Right lobe of liver (tissue), 6 donors: ENCODE results near the gene AHSA1. TPM values are rescaled to one million over a fixed set of nuclear protein-coding genes. Genes with fewer than 3 reads are reported as not detected.
A peak's percentile ranks its signal among the peaks of the same experiment; 100 is the strongest.

ENCODE experiments used
- ATAC-seq, 4 donors: fragments of 200-7000 bp; cut with Tn5 transposase; one replicate each; pipeline ENCODE4 v1.9.1; 2020; ENCODE audit warnings: mild to moderate bottlenecking in 4 of 4, moderate library complexity in 4 of 4
- DNase-seq, 3 donors: peaks; one replicate each; pipeline ENCODE4 v3.0.0-alpha.2; 2020
- H3K27ac ChIP-seq, 3 donors: fragments of 200-600 bp; one replicate each; pipeline ENCODE4 v1.8.0; 2022
- H3K27me3 ChIP-seq, 2 donors: fragments of 200-600 bp; one replicate each; pipeline ENCODE4 v1.8.0; 2022
- H3K36me3 ChIP-seq, 4 donors: fragments of 200-600 bp; sonication (generic) in 1 of 4; one replicate each; pipeline versions ENCODE4 v1.5.1 to v1.8.0; 2017 to 2022; ENCODE audit warnings: control low read depth in 1 of 4
- H3K4me1 ChIP-seq, 4 donors: fragments of 200-600 bp; sonication (generic) in 1 of 4; one replicate each; pipeline versions ENCODE4 v1.5.1 to v1.8.0; 2017 to 2022; ENCODE audit warnings: control low read depth in 1 of 4
- H3K4me3 ChIP-seq, 3 donors: fragments of 200-600 bp; one replicate each; pipeline ENCODE4 v1.8.0; 2022
- H3K9me3 ChIP-seq, 4 donors: fragments of 200-600 bp; sonication (generic) in 1 of 4; one replicate each; pipeline versions ENCODE4 v1.5.1 to v1.8.0; 2017 to 2022; ENCODE audit warnings: control low read depth in 1 of 4
- CTCF ChIP-seq, 4 donors: fragments of 200-600 bp in 3 of 4; fragments of 450-650 bp in 1 of 4; IDR thresholded peaks; one replicate each; pipeline versions ENCODE4 v1.5.1 to v1.8.0; 2016 to 2022; ENCODE audit warnings: antibody characterized with exemption in 4 of 4, mild to moderate bottlenecking in 2 of 4
- POLR2A ChIP-seq: fragments of 450-650 bp; IDR thresholded peaks from one replicate; pipeline ENCODE4 v1.6.1; 2017; ENCODE audit warnings: antibody characterized with exemption, mild to moderate bottlenecking
- WGBS: methylation state at CpG from one replicate; pipeline ENCODE4 v1.1.6; 2018; ENCODE audit warnings: low coverage, low lambda C conversion rate; ENCODE audit not compliant: insufficient coverage; ENCODE audit errors: missing lambda C conversion rate; 5-methylcytosine and 5-hydroxymethylcytosine counted together
- intact Hi-C, 2 donors: fragments of 100-400 bp; cut with DNase I; formaldehyde crosslinking; loops; one replicate each; pipeline versions ENCODE4 v1.11.2 to v1.14.1; 2022
- total RNA-seq, 6 experiments: library from RNA; depleted of rRNA in 2 of 6; stranded (reverse); fragments of >200 nt in 2 of 6; fragmentation: NEBNext Ultra II Directional in 3 of 6; extraction: Animal tissue kit (Norgen Biotek cat#: 25700) in 3 of 6; gene quantifications; one replicate each; pipeline versions ENCODE4 v1.1.0 to v1.2.4, GENCODE V29; 2016 to 2023
- donor health status: DM: no; HTN: yes; CAD: no.
- donor health status: DM: no; HTN: no; CAD: no.
- donor health status: DM: no; HTN: no; CAD: no.
- donor health status: DM: no; HTN: yes; CAD: no.
- donor health status: DM: no; HTN: yes; CAD: no.

Gene AHSA1
- total RNA-seq, 6 experiments from 2014 or later, result 40.6 to 114 (median 77.6) TPM

- ATAC-seq (no peak), DNase-seq (no peak)
- Histone ChIP-seq H3K4me3 (no peak overlapping the region), H3K9me3 (no peaks in the 10 kb centered on the region), H3K4me1 (no peaks in the 10 kb centered on the region), H3K27me3 (no peaks in the 10 kb centered on the region), H3K27ac (no peak overlapping the region), H3K36me3 (no peaks in the 10 kb centered on the region)
- WGBS, result 73% methylated on average over 4 of the region's 8 CpGs
- TF ChIP-seq CTCF (IDR thresholded peaks at IDR 0.05) (no peak), POLR2A (no peak)
- intact Hi-C loops, result no loop called here
These were observed 32.6 kb downstream of the AHSA1 start for GRCh38 chr14:77490347-77490986.

GRCh38 chr14:77491056-77491455, 33.2 kb downstream of the AHSA1 start:
- no CpG with 5 or more reads among the region's 5 CpGs for WGBS
- intact Hi-C loops, result no loop called here
- Histone ChIP-seq H3K4me3 (no peak overlapping the region), H3K36me3 (no peaks in the 10 kb centered on the region), H3K27me3 (no peaks in the 10 kb centered on the region), H3K27ac (no peak overlapping the region), H3K4me1 (no peaks in the 10 kb centered on the region), H3K9me3 (no peaks in the 10 kb centered on the region)
- TF ChIP-seq CTCF (IDR thresholded peaks at IDR 0.05), result no peak
- TF ChIP-seq POLR2A, result no peak
- no peak for DNase-seq
- no peak for ATAC-seq

- ATAC-seq (no peak), DNase-seq (no peak)
- WGBS, result 83% methylated on average over 7 of the region's 7 CpGs
- intact Hi-C loops, result no loop called here
- no peak overlapping the region for H3K27ac ChIP-seq
- H3K9me3 ChIP-seq, result no peaks in the 10 kb centered on the region
- no peaks in the 10 kb centered on the region for H3K27me3 ChIP-seq
- no peaks in the 10 kb centered on the region for H3K36me3 ChIP-seq
- no peak overlapping the region for H3K4me3 ChIP-seq
- TF ChIP-seq CTCF (IDR thresholded peaks at IDR 0.05) (no peak), POLR2A (no peak)
- peaks cover 0 to 8% (median 0%) of the 10 kb centered on the region in 4 donors for H3K4me1 ChIP-seq
These were observed 37.4 kb downstream of the AHSA1 start for GRCh38 chr14:77495334-77495733.

- WGBS, result no CpG with 5 or more reads among the region's 104 CpGs
- H3K4me3 ChIP-seq, result peak within 1 kb of the TSS; percentile 31 to 42 (median 32)
These were observed 40.5 kb downstream of the AHSA1 start, which contains the start of gene ISM2 for GRCh38 chr14:77498120-77498979. Gene ISM2, minus strand, starts transcription at chr14:77498816. Its CDS starts 23 bp downstream, at chr14:77498793.

More at GRCh38 chr14:77498120-77498979, 40.5 kb downstream of the AHSA1 start, which contains the start of gene ISM2:
- peak; percentile 57 to 79 (median 75) for ATAC-seq
- Histone ChIP-seq H3K4me1 (peaks cover 0 to 8% (median 0%) of the 10 kb centered on the region in 4 donors), H3K27me3 (no peaks in the 10 kb centered on the region), H3K36me3 (no peaks in the 10 kb centered on the region), H3K27ac (no peak within 1 kb of the TSS), H3K9me3 (no peaks in the 10 kb centered on the region)
- intact Hi-C loops, result no loop called here
- peak in 1 of 3 donors; percentile 43 for DNase-seq
- TF ChIP-seq CTCF (IDR thresholded peaks at IDR 0.05) (no peak), POLR2A (no peak)
